ENCODE results near the gene MAP4K2.
A peak's percentile ranks its signal among the peaks of the same experiment; 100 is the strongest.
"Not testable (repeated sequence)": the region's sequence is repeated elsewhere in the genome, so short reads cannot be mapped to it uniquely, and the experiment has no call there.

The MAP4K2 gene

GRCh38 chr11:64846998-64847666, 44.1 kb upstream of the MAP4K2 start:
- TF ChIP-seq CTCF (IDR thresholded peaks at IDR 0.05; ENCODE audit: low read depth, low read length), result peak; percentile 92
- DNase-seq (ENCODE audit: extremely low read depth, low read depth), result peak; percentile 73

GRCh38 chr11:64845776-64846129, 42.7 kb upstream of the MAP4K2 start:
- not testable (repeated sequence) for DNase-seq (ENCODE audit: extremely low read depth, low read depth)

- no peak for TF ChIP-seq CTCF (IDR thresholded peaks at IDR 0.05; ENCODE audit: low read depth, low read length)
- DNase-seq (ENCODE audit: extremely low read depth, low read depth), result no peak
These were observed 42.2 kb upstream of the MAP4K2 start for GRCh38 chr11:64845129-64845775.

GRCh38 chr11:64844330-64845128, 41.5 kb upstream of the MAP4K2 start, which contains the start of gene CDC42BPG:
Gene CDC42BPG (minus strand): TSS chr11:64844653. CDS start chr11:64844569, 84 bp downstream.
- TF ChIP-seq CTCF (IDR thresholded peaks at IDR 0.05; ENCODE audit: low read depth, low read length), result peak; percentile 52
- no peak for DNase-seq (ENCODE audit: extremely low read depth, low read depth)

GRCh38 chr11:64843686-64844329, 40.8 kb upstream of the MAP4K2 start:
- TF ChIP-seq CTCF (IDR thresholded peaks at IDR 0.05; ENCODE audit: low read depth, low read length), result no peak
- no peak for DNase-seq (ENCODE audit: extremely low read depth, low read depth)

- no peak for DNase-seq (ENCODE audit: extremely low read depth, low read depth)
- no peak for TF ChIP-seq CTCF (IDR thresholded peaks at IDR 0.05; ENCODE audit: low read depth, low read length)
These were observed 40.1 kb upstream of the MAP4K2 start for GRCh38 chr11:64842851-64843685.

GRCh38 chr11:64842366-64842759, 39.3 kb upstream of the MAP4K2 start:
- TF ChIP-seq CTCF (IDR thresholded peaks at IDR 0.05; ENCODE audit: low read depth, low read length), result no peak
- DNase-seq (ENCODE audit: extremely low read depth, low read depth), result no peak

All from AG09319 (cell line).